Ishikawa (cell line): ENCODE measurements around the gene ISOC2.

ENCODE experiments used
- CEBPB ChIP-seq: IDR thresholded peaks from 2 replicates; pipeline ENCODE4 v1.6.1; 2012
- CREB1 ChIP-seq: IDR thresholded peaks from 2 replicates; pipeline ENCODE4 v1.6.1; 2012; ENCODE audit warnings: low read depth
- EGR1 ChIP-seq: IDR thresholded peaks from 2 replicates; pipeline ENCODE4 v1.6.1; 2012
- EP300 ChIP-seq: IDR thresholded peaks from 2 replicates; pipeline ENCODE4 v1.6.1; 2012; ENCODE audit warnings: borderline replicate concordance
- FOXM1 ChIP-seq: IDR thresholded peaks from 2 replicates; pipeline ENCODE4 v1.6.1; 2012; ENCODE audit warnings: low read depth, borderline replicate concordance
- NFIC ChIP-seq: IDR thresholded peaks from 2 replicates; pipeline ENCODE4 v1.6.1; 2012
- RAD21 ChIP-seq: IDR thresholded peaks from 2 replicates; pipeline ENCODE4 v1.6.1; 2012; ENCODE audit warnings: low read depth
- TAF1 ChIP-seq: IDR thresholded peaks from 2 replicates; pipeline ENCODE4 v1.6.1; 2012; ENCODE audit warnings: low read depth, mild to moderate bottlenecking
- TCF12 ChIP-seq: IDR thresholded peaks from 2 replicates; pipeline ENCODE4 v1.6.1; 2012; ENCODE audit warnings: low read depth
- TEAD4 ChIP-seq: IDR thresholded peaks from 2 replicates; pipeline ENCODE4 v1.6.1; 2012
- YY1 ChIP-seq: IDR thresholded peaks from 2 replicates; pipeline ENCODE4 v1.6.1; 2012; ENCODE audit warnings: low read depth
- ZBTB7A ChIP-seq: IDR thresholded peaks from 2 replicates; pipeline ENCODE4 v1.6.1; 2012; ENCODE audit warnings: low read depth
- TF ChIP-seq, protein P1 (sequence below): IDR thresholded peaks from 2 replicates; pipeline ENCODE4 v1.6.1; 2012
- TF ChIP-seq, protein P2 (sequence below): IDR thresholded peaks from 2 replicates; pipeline ENCODE4 v1.6.1; 2012; ENCODE audit warnings: low read depth, mild to moderate bottlenecking
- TF ChIP-seq, protein P3 (sequence below): IDR thresholded peaks from 2 replicates; pipeline ENCODE4 v1.6.1; 2012

ISOC2 gene

DNA sequence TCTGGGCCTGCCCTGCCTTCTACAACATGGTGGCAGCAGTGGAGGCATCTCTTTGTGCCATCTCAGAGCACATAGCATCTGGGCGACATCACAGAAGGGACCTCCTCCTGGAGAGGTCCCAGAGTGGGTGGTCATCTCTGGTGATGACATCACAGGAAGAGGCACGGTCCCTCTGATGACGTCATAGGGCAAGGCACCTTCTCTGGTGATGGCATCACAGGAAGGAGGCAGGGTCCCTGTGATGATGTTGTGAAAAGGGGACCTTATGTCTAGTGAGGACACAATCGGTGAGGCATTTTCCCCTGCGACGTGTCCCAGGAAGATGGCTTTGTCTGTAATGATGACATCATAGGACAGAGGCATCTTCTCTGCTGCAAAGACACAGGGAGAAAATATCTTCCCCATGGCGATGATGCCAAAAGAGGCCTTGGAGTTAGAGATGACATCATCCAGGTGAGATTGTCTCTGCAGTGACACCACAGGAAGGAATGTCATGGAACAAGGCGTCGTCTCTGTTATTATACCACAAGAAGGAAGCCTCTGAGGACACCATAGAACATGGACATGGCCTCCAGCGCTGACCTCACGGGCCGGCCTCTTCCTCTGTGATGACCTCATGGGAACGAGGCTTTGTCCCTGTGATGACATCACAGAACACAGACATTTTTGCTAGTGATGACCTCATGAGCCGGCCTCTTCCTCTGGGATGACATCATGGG is 29.0 kb downstream of the ISOC2 start:
- TF ChIP-seq CREB1 (peak; percentile 44; the same call in 1 of the 2 replicates), EGR1 (no peak)

DNA sequence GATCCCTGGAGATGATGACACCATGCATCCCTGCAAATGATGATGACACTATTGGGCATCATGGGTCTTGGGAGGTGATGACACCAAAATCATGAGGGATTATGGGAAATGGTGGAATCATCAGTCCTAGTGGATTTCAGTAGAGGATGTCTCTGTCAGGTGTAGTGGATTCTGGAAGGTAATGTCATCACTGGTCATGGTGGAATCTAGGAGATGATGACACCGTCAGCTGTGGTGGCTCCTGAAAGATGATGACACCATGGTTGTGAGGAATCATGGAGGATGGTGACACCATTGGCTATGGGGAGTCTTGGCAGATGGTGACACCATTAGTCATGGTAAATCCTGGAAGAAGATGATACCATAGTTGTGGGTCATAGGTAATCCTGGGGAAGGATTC is 30.3 kb downstream of the ISOC2 start:
- TF ChIP-seq, protein P1, sequence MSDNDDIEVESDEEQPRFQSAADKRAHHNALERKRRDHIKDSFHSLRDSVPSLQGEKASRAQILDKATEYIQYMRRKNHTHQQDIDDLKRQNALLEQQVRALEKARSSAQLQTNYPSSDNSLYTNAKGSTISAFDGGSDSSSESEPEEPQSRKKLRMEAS = no peak
- TF ChIP-seq, protein P2, sequence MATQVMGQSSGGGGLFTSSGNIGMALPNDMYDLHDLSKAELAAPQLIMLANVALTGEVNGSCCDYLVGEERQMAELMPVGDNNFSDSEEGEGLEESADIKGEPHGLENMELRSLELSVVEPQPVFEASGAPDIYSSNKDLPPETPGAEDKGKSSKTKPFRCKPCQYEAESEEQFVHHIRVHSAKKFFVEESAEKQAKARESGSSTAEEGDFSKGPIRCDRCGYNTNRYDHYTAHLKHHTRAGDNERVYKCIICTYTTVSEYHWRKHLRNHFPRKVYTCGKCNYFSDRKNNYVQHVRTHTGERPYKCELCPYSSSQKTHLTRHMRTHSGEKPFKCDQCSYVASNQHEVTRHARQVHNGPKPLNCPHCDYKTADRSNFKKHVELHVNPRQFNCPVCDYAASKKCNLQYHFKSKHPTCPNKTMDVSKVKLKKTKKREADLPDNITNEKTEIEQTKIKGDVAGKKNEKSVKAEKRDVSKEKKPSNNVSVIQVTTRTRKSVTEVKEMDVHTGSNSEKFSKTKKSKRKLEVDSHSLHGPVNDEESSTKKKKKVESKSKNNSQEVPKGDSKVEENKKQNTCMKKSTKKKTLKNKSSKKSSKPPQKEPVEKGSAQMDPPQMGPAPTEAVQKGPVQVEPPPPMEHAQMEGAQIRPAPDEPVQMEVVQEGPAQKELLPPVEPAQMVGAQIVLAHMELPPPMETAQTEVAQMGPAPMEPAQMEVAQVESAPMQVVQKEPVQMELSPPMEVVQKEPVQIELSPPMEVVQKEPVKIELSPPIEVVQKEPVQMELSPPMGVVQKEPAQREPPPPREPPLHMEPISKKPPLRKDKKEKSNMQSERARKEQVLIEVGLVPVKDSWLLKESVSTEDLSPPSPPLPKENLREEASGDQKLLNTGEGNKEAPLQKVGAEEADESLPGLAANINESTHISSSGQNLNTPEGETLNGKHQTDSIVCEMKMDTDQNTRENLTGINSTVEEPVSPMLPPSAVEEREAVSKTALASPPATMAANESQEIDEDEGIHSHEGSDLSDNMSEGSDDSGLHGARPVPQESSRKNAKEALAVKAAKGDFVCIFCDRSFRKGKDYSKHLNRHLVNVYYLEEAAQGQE = no peak
- TF ChIP-seq TEAD4 (no peak), ZBTB7A (no peak), RAD21 (no peak)
- TF ChIP-seq, protein P3, sequence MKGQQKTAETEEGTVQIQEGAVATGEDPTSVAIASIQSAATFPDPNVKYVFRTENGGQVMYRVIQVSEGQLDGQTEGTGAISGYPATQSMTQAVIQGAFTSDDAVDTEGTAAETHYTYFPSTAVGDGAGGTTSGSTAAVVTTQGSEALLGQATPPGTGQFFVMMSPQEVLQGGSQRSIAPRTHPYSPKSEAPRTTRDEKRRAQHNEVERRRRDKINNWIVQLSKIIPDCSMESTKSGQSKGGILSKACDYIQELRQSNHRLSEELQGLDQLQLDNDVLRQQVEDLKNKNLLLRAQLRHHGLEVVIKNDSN = no peak

DNA sequence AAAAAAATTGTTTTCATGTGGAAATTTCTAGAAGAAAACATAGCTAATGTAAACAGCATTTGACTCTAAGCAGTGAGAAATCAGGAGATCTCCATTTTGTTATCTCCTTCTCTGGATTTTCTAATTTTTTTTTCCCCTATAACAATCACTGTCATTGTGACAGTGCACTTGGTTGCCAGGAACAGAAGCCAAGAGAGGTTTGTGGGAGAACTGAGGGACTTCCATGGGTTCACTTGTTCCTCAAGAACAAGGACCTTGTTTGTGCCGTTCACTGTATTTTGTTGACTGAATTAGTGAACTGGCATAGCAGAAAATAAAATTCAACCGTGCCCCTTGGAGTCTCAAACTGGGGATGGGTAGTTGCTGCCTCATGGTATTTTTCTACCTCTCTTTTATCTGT is 35.4 kb downstream of the ISOC2 start:
- TF ChIP-seq FOXM1 = no peak
- TF ChIP-seq TEAD4 = no peak
- TF ChIP-seq RAD21 = no peak
- TF ChIP-seq, protein P2 = no peak
- TF ChIP-seq, protein P3 = no peak
- no peak for TF ChIP-seq ZBTB7A
- TF ChIP-seq NFIC = no peak
- no peak for TF ChIP-seq TCF12
- no peak for TF ChIP-seq EGR1
- TF ChIP-seq, protein P1 = no peak
- no peak for TF ChIP-seq TAF1

DNA sequence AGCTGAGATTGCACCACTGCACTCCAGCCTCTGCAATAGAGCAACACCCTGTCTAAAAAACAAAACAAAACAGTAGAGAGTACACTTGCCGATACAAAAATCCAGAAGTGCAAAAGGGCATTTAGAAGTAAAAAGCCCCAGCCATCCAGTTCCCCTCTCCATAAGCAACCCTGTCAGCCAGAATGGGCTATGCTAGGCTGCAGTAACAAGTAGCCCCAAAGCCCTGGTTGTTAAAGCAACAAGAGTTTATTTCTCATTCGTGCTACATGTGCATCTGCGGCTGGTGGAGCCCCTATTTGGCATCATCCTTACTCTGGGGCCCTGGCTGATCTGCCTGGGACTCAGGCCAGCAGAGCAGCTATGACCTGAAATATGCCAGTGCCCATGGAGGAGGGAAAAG is 36.9 kb downstream of the ISOC2 start:
- no peak for TF ChIP-seq EP300
- TF ChIP-seq CREB1 = no peak
- TF ChIP-seq, protein P1 = no peak
- TF ChIP-seq, protein P2 = no peak
- TF ChIP-seq, protein P3 = no peak
- TF ChIP-seq TEAD4 = no peak
- TF ChIP-seq TCF12 = no peak
- no peak for TF ChIP-seq CEBPB
- no peak for TF ChIP-seq RAD21
- no peak for TF ChIP-seq TAF1
- no peak for TF ChIP-seq YY1
- no peak for TF ChIP-seq EGR1
- TF ChIP-seq FOXM1 = no peak
- TF ChIP-seq NFIC = no peak
- TF ChIP-seq ZBTB7A = no peak
